ENCODE data around the gene PTGER1. TPM values are rescaled to one million over a fixed set of nuclear protein-coding genes. Genes with fewer than 3 reads are reported as not detected.

Gene PTGER1
- total and polyA plus RNA-seq, 2 of the 4 experiments (the other 2 are of a cell fraction): 0.54 to 0.60 TPM

GRCh38 chr19:14476673-14477401 lies 1.7 kb upstream of the PTGER1 start:
- Histone ChIP-seq H4K8ac (ENCODE audit: low read depth in 2 of 2, low read length in 2 of 2) (0 out of 4 replicates have a peak overlapping the region, but pooled peaks of 1 of the 2 experiments have one; percentile 1), H3K4ac (ENCODE audit: low read depth, low read length) (0 out of 2 replicates have a peak overlapping the region, but pooled peaks have one; percentile 3), H4K20me1 (ENCODE audit: insufficient read depth, low read length) (peaks cover 29% of the 10 kb centered on the region), H3K9ac (ENCODE audit: low read depth, low read length) (no peak overlapping the region), H3K4me2 (ENCODE audit: low read depth, low read length) (peak overlapping the region; percentile 12; the same call in 1 of the 2 replicates), H3K9me1 (ENCODE audit: insufficient read depth, low read length) (0 out of 2 replicates have a peak, but pooled peaks cover 11% of the 10 kb centered on the region), H3K36me3 (ENCODE audit: control insufficient read depth, insufficient read depth, low read length) (peaks cover 20% of the 10 kb centered on the region; the same call in 1 of the 2 replicates), H3K27me3 (ENCODE audit: control insufficient read depth, insufficient read depth, low read length) (no peaks in the 10 kb centered on the region), H4K5ac (ENCODE audit: low read depth, low read length) (no peak overlapping the region), H3K4me3 (ENCODE audit: insufficient read depth, low read depth, low read length) (no peak overlapping the region), H3K18ac (ENCODE audit: low read depth, low read length) (no peak overlapping the region), H3K56ac (ENCODE audit: extremely low read depth, insufficient read depth, low read length) (no peak overlapping the region), H4K91ac (ENCODE audit: insufficient read depth, low read depth, low read length) (peak overlapping the region; percentile 11; the same call in 1 of the 2 replicates), H3K23ac (ENCODE audit: low read depth, low read length) (no peak overlapping the region), H2AK9ac (replicated peaks; ENCODE audit: low read depth, low read length, poor library complexity) (peak overlapping the region; percentile 81), H2BK120ac (ENCODE audit: low read depth, low read length) (peak overlapping the region; percentile 32; the same call in 1 of the 2 replicates), H2AFZ (replicated peaks; ENCODE audit: low read length, poor library complexity) (peak overlapping the region; percentile 34), H3K79me1 (ENCODE audit: low read depth in 1 of 2, low read length in 2 of 2) (peaks cover 3 to 37% of the 10 kb centered on the region in 2 experiments), H3K27ac (ENCODE audit: insufficient read depth, low read length) (peak overlapping the region; percentile 14; the same call in 1 of the 2 replicates), H2BK5ac (ENCODE audit: low read depth, low read length, poor library complexity, severe bottlenecking) (no peak overlapping the region), H3K14ac (replicated peaks; ENCODE audit: low read depth, low read length) (no peak overlapping the region), H3K9me3 (ENCODE audit: control insufficient read depth, insufficient read depth, low read length) (no peaks in the 10 kb centered on the region), H2AK5ac (ENCODE audit: low read depth, low read length) (peak overlapping the region; percentile 62), H2BK15ac (ENCODE audit: low read depth, low read length) (no peak overlapping the region), H3K4me1 (ENCODE audit: control insufficient read depth, insufficient read depth, low read length) (peaks cover 37% of the 10 kb centered on the region), H2BK20ac (ENCODE audit: low read depth, low read length) (no peak overlapping the region)
- WGBS, 2 experiments (ENCODE audit: extremely low coverage in 2 of 2, insufficient read length in 1 of 2): 0% methylated on average over 5 of the region's 26 CpGs; no CpG with 5 or more reads in 1 of the 2 experiments
- intact Hi-C loops (cut with micrococcal nuclease): loop anchor here (5.0 kb wide), 1 partner anchor 340 kb away; the partner anchor contains the start of gene ASF1B
- POLR2A ChIA-PET (ENCODE audit: unreplicated experiment): no interaction called here
- peak; percentile 42 for ATAC-seq (ENCODE audit: low read depth)
- BruUV-seq (replicated peaks): no TSS peak
- CTCF ChIA-PET: no interaction called here
- in situ Hi-C loops (cut with MboI; ENCODE audit: low sequenced_read_pairs): loop anchor here (10.0 kb wide), 1 partner anchor 592 kb away; no protein-coding TSS in a partner anchor
- TF ChIP-seq CEBPB (IDR thresholded peaks at IDR 0.05; ENCODE audit: low read depth, low read length) (peak; percentile 93), CTCF (conservative IDR thresholded peaks at IDR 0.05; ENCODE audit: low read depth, low read length) (no peak), CHD1 (IDR thresholded peaks at IDR 0.05; ENCODE audit: low read depth, low read length) (no peak), BHLHE40 (IDR thresholded peaks at IDR 0.05; ENCODE audit: low read depth, low read length) (peak; percentile 84)
- dilution Hi-C loops (cut with HindIII; ENCODE audit: low sequenced_read_pairs, unreplicated experiment): no loop called here
- DNase-seq: peak; percentile 88
